Astrocyte of the hippocampus (primary cell): ENCODE results near the gene GSE1.

Source experiments
- DNase-seq: peaks from one replicate; pipeline ENCODE4 v3.0.0; 2011; ENCODE audit warnings: low read depth, low spot score

GSE1 gene

GRCh38 chr16:85612801-85613603 is at the start of gene GSE1:
Gene GSE1, plus strand, starts transcription at chr16:85613322. Its CDS starts 70 bp downstream, at chr16:85613392.
- peak; percentile 95 for DNase-seq

GRCh38 chr16:85563515-85564276 is 49.4 kb upstream of the GSE1 start:
- DNase-seq = peak; percentile 35

- DNase-seq = no peak
Measured at GRCh38 chr16:85564277-85565051, 48.7 kb upstream of the GSE1 start.

GRCh38 chr16:85565340-85565739 is 47.8 kb upstream of the GSE1 start:
- DNase-seq = no peak

GRCh38 chr16:85565801-85566526 is 47.2 kb upstream of the GSE1 start:
- DNase-seq = no peak

GRCh38 chr16:85566561-85567100 is 46.5 kb upstream of the GSE1 start:
- no peak for DNase-seq

- DNase-seq = no peak
Measured at GRCh38 chr16:85567101-85567866, 45.8 kb upstream of the GSE1 start.

- no peak for DNase-seq
Measured at GRCh38 chr16:85567935-85568334, 45.2 kb upstream of the GSE1 start.

- no peak for DNase-seq
Measured at GRCh38 chr16:85568519-85568918, 44.6 kb upstream of the GSE1 start.

- DNase-seq = no peak
Measured at GRCh38 chr16:85569039-85569614, 44.0 kb upstream of the GSE1 start.

GRCh38 chr16:85569615-85570212 is 43.4 kb upstream of the GSE1 start:
- DNase-seq = peak; percentile 88

- no peak for DNase-seq
Measured at GRCh38 chr16:85570213-85570734, 42.8 kb upstream of the GSE1 start.

- DNase-seq = no peak
Measured at GRCh38 chr16:85570735-85571562, 42.2 kb upstream of the GSE1 start.

GRCh38 chr16:85571563-85571812 is 41.6 kb upstream of the GSE1 start:
- DNase-seq = no peak

GRCh38 chr16:85571813-85572619 is 41.1 kb upstream of the GSE1 start:
- no peak for DNase-seq

- DNase-seq = no peak
Measured at GRCh38 chr16:85573045-85573695, 40.0 kb upstream of the GSE1 start.
